Endodermal cell (in vitro differentiated cells): ENCODE measurements around the gene TSSK6. TPM values are rescaled to one million over a fixed set of nuclear protein-coding genes. Genes with fewer than 3 reads are reported as not detected.

Experiments used
- DNase-seq: peaks from one replicate; pipeline ENCODE4 v3.0.0-alpha.2; 2017
- H3K27ac ChIP-seq: 2 replicates; pipeline ENCODE4 v1.5.1; 2013; ENCODE audit warnings: mild to moderate bottlenecking, low read depth, low read length, moderate library complexity
- H3K27me3 ChIP-seq: 2 replicates; pipeline ENCODE4 v1.6.1; 2013; ENCODE audit warnings: mild to moderate bottlenecking, low read length, moderate library complexity; ENCODE audit not compliant: insufficient read depth, control insufficient read depth, poor library complexity, severe bottlenecking
- H3K36me3 ChIP-seq: 2 replicates; pipeline ENCODE4 v1.7.0; 2013; ENCODE audit warnings: mild to moderate bottlenecking, low read length, moderate library complexity; ENCODE audit not compliant: control insufficient read depth, insufficient read depth
- H3K4me1 ChIP-seq: one replicate; pipeline ENCODE4 v1.7.0; 2013; ENCODE audit warnings: low read length; ENCODE audit not compliant: control insufficient read depth, insufficient read depth
- H3K4me3 ChIP-seq: 2 replicates; pipeline ENCODE4 v1.5.1; 2013; ENCODE audit warnings: mild to moderate bottlenecking, low read length, moderate library complexity
- H3K9ac ChIP-seq: 2 replicates; pipeline ENCODE4 v1.6.1; 2013; ENCODE audit warnings: mild to moderate bottlenecking, low read length, moderate library complexity; ENCODE audit not compliant: poor library complexity, severe bottlenecking; ENCODE audit errors: extremely low read depth
- H3K9me3 ChIP-seq: 2 replicates; pipeline ENCODE4 v1.6.1; 2013; ENCODE audit warnings: mild to moderate bottlenecking, low read length, moderate library complexity; ENCODE audit not compliant: control insufficient read depth
- H3K27ac Mint-ChIP-seq: 2 replicates; pipeline ENCODE4 v1.8.0; 2020; ENCODE audit warnings: mixed read lengths
- H3K27me3 Mint-ChIP-seq: 2 replicates; pipeline ENCODE4 v1.8.0; 2021; ENCODE audit warnings: mild to moderate bottlenecking, mixed read lengths; ENCODE audit not compliant: insufficient read depth
- H3K36me3 Mint-ChIP-seq: 2 replicates; pipeline ENCODE4 v1.8.0; 2020; ENCODE audit warnings: low read depth, mixed read lengths
- H3K4me1 Mint-ChIP-seq: 2 replicates; pipeline ENCODE4 v1.8.0; 2020; ENCODE audit warnings: mixed read lengths
- H3K4me3 Mint-ChIP-seq: 2 replicates; pipeline ENCODE4 v1.8.0; 2020; ENCODE audit warnings: mild to moderate bottlenecking, moderate library complexity, mixed read lengths
- H3K9me3 Mint-ChIP-seq: 2 replicates; pipeline ENCODE4 v1.8.0; 2020; ENCODE audit warnings: mild to moderate bottlenecking, mixed read lengths
- CTCF ChIP-seq: fragments of 200-600 bp; sonication (generic); conservative IDR thresholded peaks from 2 replicates; pipeline ENCODE4 v1.5.0; 2021; ENCODE audit warnings: antibody characterized with exemption, mild to moderate bottlenecking
- WGBS, 2 experiments: methylation state at CpG; one replicate each; pipeline versions ENCODE4 v1.1.5 to v1.1.7; 2013; ENCODE audit warnings: missing lambda C conversion rate in 2 of 2, mixed read lengths in 1 of 2; ENCODE audit not compliant: insufficient coverage in 1 of 2, insufficient read length in 1 of 2; 5-methylcytosine and 5-hydroxymethylcytosine counted together
- total RNA-seq, 2 donors: library from RNA; stranded (reverse); fragmentation: NEBNext Ultra II Directional in 1 of 2; extraction: Animal tissue kit (Norgen Biotek cat#: 25700) in 1 of 2; gene quantifications; 2 replicates in 1 of 2; 3 replicates in 1 of 2; pipeline ENCODE4 v1.2.1, GENCODE V29; 2021

Gene TSSK6
- total RNA-seq, 2 donors from 2014 or later: 2.9 to 5.0 TPM

- no peak overlapping the region for H3K9ac ChIP-seq
- Mint-ChIP-seq H3K4me3 (no peak overlapping the region), H3K4me1 (no peaks in the 10 kb centered on the region), H3K27me3 (no peaks in the 10 kb centered on the region), H3K27ac (no peak overlapping the region), H3K9me3 (no peaks in the 10 kb centered on the region), H3K36me3 (peaks cover 73% of the 10 kb centered on the region)
- peaks cover 74% of the 10 kb centered on the region for H3K36me3 ChIP-seq
- TF ChIP-seq CTCF: no peak
- no peaks in the 10 kb centered on the region for H3K9me3 ChIP-seq
- no peaks in the 10 kb centered on the region for H3K4me1 ChIP-seq
- no peak overlapping the region for H3K27ac ChIP-seq
- DNase-seq: no peak
- no peaks in the 10 kb centered on the region for H3K27me3 ChIP-seq
- H3K4me3 ChIP-seq: no peak overlapping the region
- WGBS, 2 experiments: 95 to 100% methylated on average over 4 to 19 of the region's 19 CpGs
Observed at GRCh38 chr19:19502281-19502680, 13.1 kb downstream of the TSSK6 start.

GRCh38 chr19:19501798-19502197 is 13.6 kb downstream of the TSSK6 start:
- WGBS, 2 experiments: 97% methylated on average over 26 of the region's 26 CpGs
- H3K9me3 ChIP-seq: no peaks in the 10 kb centered on the region
- no peaks in the 10 kb centered on the region for H3K4me1 ChIP-seq
- Mint-ChIP-seq H3K9me3 (no peaks in the 10 kb centered on the region), H3K27ac (no peak overlapping the region), H3K4me1 (no peaks in the 10 kb centered on the region), H3K4me3 (no peak overlapping the region), H3K36me3 (peaks cover 73% of the 10 kb centered on the region), H3K27me3 (no peaks in the 10 kb centered on the region)
- no peak for DNase-seq
- H3K4me3 ChIP-seq: no peak overlapping the region
- no peak overlapping the region for H3K27ac ChIP-seq
- H3K27me3 ChIP-seq: no peaks in the 10 kb centered on the region
- no peak overlapping the region for H3K9ac ChIP-seq
- TF ChIP-seq CTCF: no peak
- H3K36me3 ChIP-seq: peaks cover 77% of the 10 kb centered on the region

GRCh38 chr19:19500975-19501644 is 14.2 kb downstream of the TSSK6 start:
- no peak overlapping the region for H3K4me3 Mint-ChIP-seq
- TF ChIP-seq CTCF: no peak

More at GRCh38 chr19:19500975-19501644, 14.2 kb downstream of the TSSK6 start:
- Mint-ChIP-seq H3K27ac (no peak overlapping the region), H3K9me3 (no peaks in the 10 kb centered on the region), H3K36me3 (peaks cover 74% of the 10 kb centered on the region), H3K27me3 (no peaks in the 10 kb centered on the region), H3K4me1 (no peaks in the 10 kb centered on the region)
- H3K36me3 ChIP-seq: peaks cover 78% of the 10 kb centered on the region
- no peak for DNase-seq
- no peaks in the 10 kb centered on the region for H3K4me1 ChIP-seq
- no peak overlapping the region for H3K4me3 ChIP-seq
- 94 to 96% methylated on average over 32 to 34 of the region's 34 CpGs for WGBS, 2 experiments
- no peak overlapping the region for H3K27ac ChIP-seq
- H3K27me3 ChIP-seq: no peaks in the 10 kb centered on the region
- no peak overlapping the region for H3K9ac ChIP-seq
- H3K9me3 ChIP-seq: no peaks in the 10 kb centered on the region
